ENCODE results near the gene UGT1A9. TPM values are rescaled to one million over a fixed set of nuclear protein-coding genes. Genes with fewer than 3 reads are reported as not detected.

The UGT1A9 gene
- total RNA-seq, 1 donor from 2014 or later: not detected

- no peak for TF ChIP-seq CTCF (IDR thresholded peaks at IDR 0.05)
- POLR2A ChIA-PET: no interaction called here
- Mint-ChIP-seq H3K4me3 (no peak overlapping the region), H3K36me3 (ENCODE audit: low read depth) (no peaks in the 10 kb centered on the region), H3K4me1 (no peaks in the 10 kb centered on the region), H3K27ac (no peak overlapping the region), H3K9me3 (no peaks in the 10 kb centered on the region), H3K27me3 (peaks cover 42% of the 10 kb centered on the region)
- CTCF ChIA-PET: no interaction called here
- DNase-seq: no peak
- no peak for ATAC-seq (ENCODE audit: low read depth)
- intact Hi-C loops (cut with micrococcal nuclease): no loop called here
Observed at GRCh38 chr2:233656443-233656842, 15.3 kb upstream of the UGT1A9 start.

GRCh38 chr2:233658610-233659009, 13.1 kb upstream of the UGT1A9 start:
- Mint-ChIP-seq H3K4me3 (no peak overlapping the region), H3K27me3 (peaks cover 49% of the 10 kb centered on the region), H3K36me3 (ENCODE audit: low read depth) (no peaks in the 10 kb centered on the region), H3K9me3 (no peaks in the 10 kb centered on the region), H3K4me1 (no peaks in the 10 kb centered on the region), H3K27ac (no peak overlapping the region)
- TF ChIP-seq CTCF (IDR thresholded peaks at IDR 0.05): no peak
- CTCF ChIA-PET: no interaction called here
- intact Hi-C loops (cut with micrococcal nuclease): no loop called here
- DNase-seq: no peak
- ATAC-seq (ENCODE audit: low read depth): no peak
- POLR2A ChIA-PET: no interaction called here

- ChIA-PET CTCF (no interaction called here), POLR2A (no interaction called here)
- peaks cover 47% of the 10 kb centered on the region for H3K27me3 Mint-ChIP-seq
- H3K27ac Mint-ChIP-seq: no peak overlapping the region
- H3K4me3 Mint-ChIP-seq: no peak overlapping the region
- no peaks in the 10 kb centered on the region for H3K36me3 Mint-ChIP-seq (ENCODE audit: low read depth)
- intact Hi-C loops (cut with micrococcal nuclease): no loop called here
- H3K9me3 Mint-ChIP-seq: no peaks in the 10 kb centered on the region
- no peak for ATAC-seq (ENCODE audit: low read depth)
- TF ChIP-seq CTCF (IDR thresholded peaks at IDR 0.05): no peak
- DNase-seq: no peak
- no peaks in the 10 kb centered on the region for H3K4me1 Mint-ChIP-seq
Observed at GRCh38 chr2:233663911-233664310, 7.8 kb upstream of the UGT1A9 start.

GRCh38 chr2:233668605-233669260, 3.0 kb upstream of the UGT1A9 start:
- no peak overlapping the region for H3K4me3 Mint-ChIP-seq

GRCh38 chr2:233672886-233673285, 1.2 kb downstream of the UGT1A9 start:
- DNase-seq: no peak
- Mint-ChIP-seq H3K27ac (no peak overlapping the region), H3K9me3 (no peaks in the 10 kb centered on the region), H3K4me3 (no peak overlapping the region), H3K4me1 (no peaks in the 10 kb centered on the region), H3K27me3 (peaks cover 27% of the 10 kb centered on the region), H3K36me3 (ENCODE audit: low read depth) (no peaks in the 10 kb centered on the region)
- POLR2A ChIA-PET: no interaction called here
- no peak for TF ChIP-seq CTCF (IDR thresholded peaks at IDR 0.05)
- ATAC-seq (ENCODE audit: low read depth): no peak
- CTCF ChIA-PET: no interaction called here
- intact Hi-C loops (cut with micrococcal nuclease): no loop called here

More at GRCh38 chr2:233668605-233669260, 3.0 kb upstream of the UGT1A9 start:
- Mint-ChIP-seq H3K36me3 (ENCODE audit: low read depth) (no peaks in the 10 kb centered on the region), H3K4me1 (no peaks in the 10 kb centered on the region), H3K27ac (no peak overlapping the region), H3K9me3 (no peaks in the 10 kb centered on the region), H3K27me3 (peaks cover 21% of the 10 kb centered on the region)
- no peak for TF ChIP-seq CTCF (IDR thresholded peaks at IDR 0.05)
- ChIA-PET CTCF (no interaction called here), POLR2A (no interaction called here)
- no peak for DNase-seq
- no peak for ATAC-seq (ENCODE audit: low read depth)
- intact Hi-C loops (cut with micrococcal nuclease): no loop called here

All from activated B cell treated with CpG ODN at 0.5 μM for 24 hours (primary cell).